Measurements from ENCODE around the gene MSL3. TPM values are rescaled to one million over a fixed set of nuclear protein-coding genes. Genes with fewer than 3 reads are reported as not detected.

Gene MSL3
- 10 to 100 TPM; 29.8 to 31.0 TPM for total RNA-seq

GRCh38 chrX:11757719-11758399 is at the start of gene MSL3:
MSL3 (plus strand) TSS chrX:11758237; CDS start chrX:11758264, 27 bp downstream.
- POLR2A ChIA-PET: no interaction called here
- CTCF ChIA-PET: interaction anchor here (0.8 to 1.5 kb wide), 3 partner anchors 9 to 29 kb away, joined by 3 to 4 read pairs (median 3); no protein-coding TSS in a partner anchor

DNA sequence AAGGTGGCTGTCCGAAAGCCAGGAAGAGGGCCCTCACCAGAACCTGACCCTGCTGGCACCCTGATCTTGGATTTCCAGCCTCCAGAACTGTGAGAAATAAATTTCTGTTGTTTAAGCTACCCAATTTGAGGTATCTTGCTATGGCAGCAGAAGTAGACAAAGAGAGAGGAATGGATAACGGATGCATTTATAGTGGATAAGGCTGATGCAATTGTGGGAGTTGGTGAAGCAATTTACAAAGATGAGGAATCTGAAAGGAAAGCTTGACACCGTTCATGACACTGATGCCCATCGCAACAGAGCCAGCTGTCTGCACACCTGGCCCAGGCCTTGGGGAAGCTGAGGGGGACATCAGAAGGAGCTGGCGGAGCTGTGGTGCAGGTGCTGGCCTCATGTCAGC is 35.7 kb upstream of the MSL3 start:
- CTCF ChIA-PET: no interaction called here

GRCh38 chrX:11724122-11725017 is 33.7 kb upstream of the MSL3 start:
- ChIA-PET CTCF (no interaction called here), POLR2A (no interaction called here)

More for the DNA sequence above, 35.7 kb upstream of the MSL3 start:
- POLR2A ChIA-PET: no interaction called here

DNA sequence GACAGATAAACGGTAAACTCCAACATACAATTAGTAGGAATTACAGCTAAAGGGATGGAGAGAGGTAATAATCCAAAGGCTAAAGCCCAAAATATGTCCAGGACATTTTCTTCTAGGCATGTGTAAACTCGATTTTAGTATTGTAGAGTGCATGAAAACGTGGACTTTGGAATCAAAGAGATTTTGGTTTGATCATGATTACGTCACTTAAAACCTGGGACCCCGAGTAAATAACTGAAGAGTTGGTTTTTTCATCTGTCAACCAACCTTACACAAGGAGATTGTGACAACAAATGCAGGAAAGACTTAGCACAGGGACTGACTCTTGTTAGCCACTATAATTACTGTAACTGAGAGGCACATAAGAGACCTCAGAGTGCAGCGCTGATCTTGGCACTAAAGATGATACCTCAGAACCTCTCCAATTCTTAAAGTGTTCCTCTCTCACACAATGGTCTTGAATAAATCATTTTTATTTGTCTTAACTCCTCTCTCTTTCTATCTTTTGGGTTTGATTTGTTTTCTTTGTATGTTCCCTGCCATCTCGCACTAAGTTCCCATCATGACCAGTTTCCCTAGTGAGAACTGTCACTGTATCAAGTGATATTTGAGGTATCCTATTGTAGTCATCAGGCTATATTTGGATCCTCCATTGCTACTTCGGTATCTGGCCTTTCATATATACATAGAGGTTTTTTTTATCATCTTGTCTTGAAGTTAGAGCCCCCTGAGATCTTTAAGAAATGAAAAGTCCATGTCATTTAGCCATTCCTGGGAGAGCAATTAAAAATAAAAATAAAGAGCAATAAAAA is 32.2 kb upstream of the MSL3 start:
- ChIA-PET CTCF (no interaction called here), POLR2A (interaction anchor here (0.6 kb wide), 1 partner anchor 114 kb away, joined by 3 read pairs; no protein-coding TSS in a partner anchor)

- POLR2A ChIA-PET: no interaction called here
These were observed 29.5 kb upstream of the MSL3 start for GRCh38 chrX:11728556-11728955.

DNA sequence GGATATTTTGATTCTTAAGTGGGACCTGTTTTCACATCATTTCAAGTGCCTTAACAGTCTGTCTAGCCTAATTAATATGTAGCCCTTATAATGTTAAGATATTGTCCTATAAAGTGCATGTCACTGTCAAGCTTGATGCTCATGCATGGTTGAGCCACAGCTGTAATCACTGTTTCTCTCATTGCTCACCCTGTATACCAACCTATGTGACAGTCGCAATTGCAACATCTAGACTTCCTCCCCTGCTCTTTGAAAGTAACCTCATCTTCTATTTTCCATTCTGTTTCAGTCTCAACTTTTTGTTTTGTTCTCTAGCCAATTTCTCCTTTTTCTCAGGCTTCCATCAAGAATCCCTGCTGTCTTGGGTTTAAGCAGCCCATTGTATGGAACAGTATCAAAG is 24.4 kb upstream of the MSL3 start:
- CTCF ChIA-PET: no interaction called here
- POLR2A ChIA-PET: no interaction called here

More at GRCh38 chrX:11728556-11728955, 29.5 kb upstream of the MSL3 start:
- CTCF ChIA-PET: no interaction called here

DNA sequence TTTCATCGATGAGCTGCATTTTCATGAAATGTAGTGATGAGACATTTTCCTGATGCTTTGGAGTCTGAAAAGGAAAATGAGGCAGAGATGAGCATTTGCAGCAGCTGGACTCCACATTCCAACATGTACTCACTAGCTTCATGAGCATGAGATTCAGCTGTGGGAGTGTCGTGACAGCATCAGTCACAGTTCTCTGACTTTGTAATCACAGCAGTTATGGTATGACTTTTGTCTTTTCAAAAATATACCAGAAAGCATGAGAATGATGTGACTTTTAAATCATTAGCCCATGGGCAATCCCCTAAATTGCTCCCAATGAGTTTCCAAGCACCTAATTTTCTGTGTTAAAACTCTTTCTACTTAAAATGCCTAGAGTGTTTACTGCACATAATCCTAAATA is 18.3 kb upstream of the MSL3 start:
- POLR2A ChIA-PET: no interaction called here

DNA sequence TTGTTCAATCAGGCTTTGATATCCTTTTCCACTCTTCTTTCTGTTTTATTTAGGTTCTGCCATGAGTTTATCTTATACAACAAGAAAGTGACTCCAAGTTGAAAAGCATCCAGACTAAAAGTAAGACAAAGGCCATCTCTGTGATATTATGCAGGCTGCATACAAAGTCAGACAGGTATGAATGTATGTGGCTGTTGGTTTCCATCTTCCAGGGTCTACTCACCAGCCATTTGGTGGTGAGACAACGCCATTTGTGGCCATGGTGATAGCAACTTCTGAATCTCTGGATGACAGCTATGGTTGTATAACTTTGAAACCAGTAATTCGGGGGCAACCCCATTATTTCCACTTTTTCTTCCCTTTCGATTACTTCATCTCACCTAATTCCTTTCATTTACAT is 17.2 kb upstream of the MSL3 start:
- CTCF ChIA-PET: no interaction called here

More for the DNA sequence above, 18.3 kb upstream of the MSL3 start:
- CTCF ChIA-PET: no interaction called here

GRCh38 chrX:11741574-11741973 is 16.5 kb upstream of the MSL3 start:
- ChIA-PET POLR2A (no interaction called here), CTCF (no interaction called here)

More for the DNA sequence above, 17.2 kb upstream of the MSL3 start:
- POLR2A ChIA-PET: no interaction called here

- ChIA-PET POLR2A (no interaction called here), CTCF (no interaction called here)
These were observed 12.2 kb upstream of the MSL3 start for GRCh38 chrX:11745881-11746280.

GRCh38 chrX:11750046-11750445 is 8.0 kb upstream of the MSL3 start:
- CTCF ChIA-PET: no interaction called here
- POLR2A ChIA-PET: no interaction called here

DNA sequence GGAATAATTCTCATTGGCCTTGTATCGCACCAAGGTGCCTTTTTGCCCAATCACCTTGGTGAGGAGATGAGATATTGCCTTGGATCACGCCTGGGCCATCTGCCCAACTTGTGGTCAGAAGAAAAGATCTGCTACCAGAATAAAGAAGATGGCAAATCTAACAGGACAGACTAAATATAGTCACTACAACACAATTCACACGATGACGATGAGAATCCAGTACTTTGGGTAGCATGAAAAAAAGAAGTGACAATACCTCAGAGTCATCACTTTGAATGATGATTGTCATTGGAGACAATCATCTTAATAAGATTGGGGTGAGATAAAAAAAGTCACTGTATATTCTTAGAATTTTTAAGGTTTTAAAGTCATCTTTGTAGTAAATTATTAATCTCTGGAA is 7.3 kb upstream of the MSL3 start:
- POLR2A ChIA-PET: no interaction called here
- CTCF ChIA-PET: no interaction called here

DNA sequence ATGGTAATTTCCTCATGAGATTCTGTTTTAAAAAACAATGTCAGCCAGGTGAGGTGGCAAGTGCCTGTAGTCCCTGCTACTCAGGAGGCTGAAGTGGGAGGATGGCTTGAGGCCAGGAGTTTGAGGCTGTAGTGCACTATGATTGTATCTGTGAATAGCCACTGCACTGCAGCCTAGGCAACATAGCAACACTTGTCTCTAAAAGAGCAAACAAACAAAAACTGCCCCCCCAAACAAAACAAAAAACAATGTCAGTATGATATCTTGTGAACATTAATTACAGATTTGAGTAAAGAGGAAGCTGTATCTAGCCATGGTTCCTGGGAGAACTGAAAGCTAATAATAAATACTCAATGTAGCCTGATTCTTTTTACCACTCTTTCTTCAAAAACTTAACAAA is 6.8 kb upstream of the MSL3 start:
- CTCF ChIA-PET: no interaction called here
- POLR2A ChIA-PET: no interaction called here

DNA sequence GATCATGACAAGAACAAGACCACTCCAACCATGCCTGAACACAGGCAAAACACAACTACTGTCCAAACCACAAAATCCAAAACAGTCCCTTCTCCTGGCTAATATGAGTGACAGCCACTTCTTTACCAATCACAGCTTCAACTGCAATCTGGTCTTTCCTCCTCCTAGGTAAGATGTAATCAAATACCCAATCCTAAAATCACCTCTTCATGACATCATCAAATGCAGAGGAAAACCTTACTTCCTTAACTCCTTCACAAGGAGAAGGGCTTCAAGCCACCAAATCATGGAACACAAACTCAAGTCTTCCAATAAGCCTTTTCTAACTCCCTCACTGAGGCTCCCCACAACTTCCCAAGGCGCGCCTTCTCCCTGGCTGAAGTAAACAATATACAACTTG is 4.4 kb upstream of the MSL3 start:
- ChIA-PET CTCF (no interaction called here), POLR2A (no interaction called here)

GRCh38 chrX:11754958-11755645 is 2.9 kb upstream of the MSL3 start:
- ChIA-PET CTCF (no interaction called here), POLR2A (no interaction called here)

GRCh38 chrX:11755724-11756123 is 2.3 kb upstream of the MSL3 start:
- CTCF ChIA-PET: no interaction called here
- POLR2A ChIA-PET: no interaction called here

DNA sequence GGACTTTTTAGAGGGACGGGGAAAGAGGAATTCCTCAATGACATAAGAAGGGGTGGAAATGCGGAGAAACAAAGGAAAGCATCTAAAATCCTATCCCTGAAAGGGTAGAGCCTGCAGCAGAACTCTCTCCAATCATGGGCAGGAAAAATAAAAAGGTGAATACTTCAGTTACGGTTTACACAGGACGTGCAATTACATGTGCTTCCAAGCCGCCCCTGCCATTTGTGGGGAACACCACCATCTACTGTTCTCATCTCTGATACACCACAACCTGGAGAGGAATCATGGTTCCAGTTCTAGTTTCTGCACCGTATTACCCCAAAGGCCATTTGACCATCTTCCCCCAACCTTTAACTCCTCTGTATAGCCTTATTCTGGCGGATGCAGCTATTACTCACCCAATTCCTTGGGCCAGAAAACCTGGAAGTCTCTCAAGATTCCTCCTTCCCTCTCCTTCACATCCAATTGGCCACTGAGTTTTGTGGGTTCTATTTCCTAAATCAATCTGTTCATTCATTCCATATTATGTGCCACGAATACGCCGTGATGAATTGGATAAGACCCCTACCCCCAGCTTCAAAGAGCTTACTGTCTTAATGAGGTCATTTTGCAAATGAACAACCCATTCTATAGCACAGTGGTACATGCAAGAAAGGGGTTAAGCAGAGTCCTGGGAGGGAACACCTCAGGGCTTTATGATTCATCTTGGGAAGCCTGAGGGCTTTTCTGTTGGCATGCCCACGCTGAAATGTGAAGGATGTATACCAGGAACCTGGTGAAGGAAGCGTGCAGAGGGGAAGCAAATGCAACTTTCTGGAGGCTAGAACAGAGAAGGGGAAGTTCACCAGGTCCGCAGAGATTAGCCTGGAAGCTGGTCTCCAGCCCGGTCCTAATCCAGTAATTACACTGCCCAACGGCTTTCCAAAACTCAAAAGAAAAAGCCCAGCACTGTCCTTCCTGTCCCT is 1.4 kb upstream of the MSL3 start:
- ChIA-PET POLR2A (no interaction called here), CTCF (interaction anchor here (0.8 to 1.5 kb wide), 2 partner anchors 12 to 30 kb away, joined by 3 to 4 read pairs; no protein-coding TSS in a partner anchor)

- ChIA-PET CTCF (interaction anchor here (0.8 to 1.5 kb wide), 2 partner anchors 13 to 30 kb away, joined by 3 to 4 read pairs; no protein-coding TSS in a partner anchor), POLR2A (no interaction called here)
These were observed 679 bp upstream of the MSL3 start for GRCh38 chrX:11757397-11757718.
